ENCODE measurements around the gene SYTL3.
A peak's percentile ranks its signal among the peaks of the same experiment; 100 is the strongest.
"Not testable (repeated sequence)": the region's sequence is repeated elsewhere in the genome, so short reads cannot be mapped to it uniquely, and the experiment has no call there.

SYTL3 gene

GRCh38 chr6:158792505-158792904 is 142.7 kb downstream of the SYTL3 start:
- not testable (repeated sequence) for H3K27me3 ChIP-seq (ENCODE audit: insufficient read depth, low read length); H3K4me3 ChIP-seq (ENCODE audit: low read length); H3K9ac ChIP-seq (ENCODE audit: low read depth, low read length); H3K27ac ChIP-seq (ENCODE audit: low read length); H3K9me3 ChIP-seq (ENCODE audit: insufficient read depth, low read depth, low read length)
- Histone ChIP-seq H3K36me3 (ENCODE audit: insufficient read depth, low read depth, low read length) (peaks cover 57% of the 10 kb centered on the region), H3K4me1 (ENCODE audit: insufficient read depth, low read length) (peaks cover 24% of the 10 kb centered on the region; the same call in 1 of the 2 replicates)

GRCh38 chr6:158793432-158793831 is 143.6 kb downstream of the SYTL3 start:
- no peak overlapping the region for H3K9ac ChIP-seq (ENCODE audit: low read depth, low read length)
- H3K27me3 ChIP-seq (ENCODE audit: insufficient read depth, low read length) = no peaks in the 10 kb centered on the region
- H3K36me3 ChIP-seq (ENCODE audit: insufficient read depth, low read depth, low read length) = peaks cover 56% of the 10 kb centered on the region
- peaks cover 24% of the 10 kb centered on the region; the same call in 1 of the 2 replicates for H3K4me1 ChIP-seq (ENCODE audit: insufficient read depth, low read length)
- no peak overlapping the region for H3K27ac ChIP-seq (ENCODE audit: low read length)
- no peak overlapping the region for H3K4me3 ChIP-seq (ENCODE audit: low read length)
- no peaks in the 10 kb centered on the region for H3K9me3 ChIP-seq (ENCODE audit: insufficient read depth, low read depth, low read length)

DNA sequence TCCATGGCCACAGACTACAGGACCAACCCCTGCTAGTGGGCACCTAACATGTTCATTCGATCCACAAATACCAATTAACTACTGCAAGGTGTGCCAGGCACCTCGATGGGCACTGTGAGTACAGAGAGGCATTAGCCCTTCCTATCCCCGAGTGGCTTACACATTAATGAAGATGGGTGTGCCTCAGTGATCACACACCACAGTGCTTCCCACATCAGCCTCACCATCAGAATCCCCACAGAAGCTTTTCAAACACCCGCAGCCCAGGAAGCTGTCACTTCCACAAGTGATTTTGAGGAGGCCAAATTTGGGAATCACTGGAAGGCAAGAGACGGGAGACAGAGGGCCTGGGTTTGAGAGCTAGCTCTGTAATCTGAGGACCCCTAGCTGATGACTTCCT is 145.7 kb downstream of the SYTL3 start:
- H3K27ac ChIP-seq (ENCODE audit: low read length) = no peak overlapping the region
- peaks cover 32% of the 10 kb centered on the region for H3K4me1 ChIP-seq (ENCODE audit: insufficient read depth, low read length)
- no peaks in the 10 kb centered on the region for H3K9me3 ChIP-seq (ENCODE audit: insufficient read depth, low read depth, low read length)
- H3K36me3 ChIP-seq (ENCODE audit: insufficient read depth, low read depth, low read length) = peaks cover 50% of the 10 kb centered on the region
- H3K27me3 ChIP-seq (ENCODE audit: insufficient read depth, low read length) = no peaks in the 10 kb centered on the region
- H3K9ac ChIP-seq (ENCODE audit: low read depth, low read length) = no peak overlapping the region
- H3K4me3 ChIP-seq (ENCODE audit: low read length) = no peak overlapping the region

GRCh38 chr6:158796353-158796752 is 146.5 kb downstream of the SYTL3 start:
- H3K27ac ChIP-seq (ENCODE audit: low read length) = no peak overlapping the region
- no peaks in the 10 kb centered on the region for H3K9me3 ChIP-seq (ENCODE audit: insufficient read depth, low read depth, low read length)
- H3K4me3 ChIP-seq (ENCODE audit: low read length) = no peak overlapping the region
- peaks cover 32% of the 10 kb centered on the region for H3K4me1 ChIP-seq (ENCODE audit: insufficient read depth, low read length)
- peaks cover 45% of the 10 kb centered on the region for H3K36me3 ChIP-seq (ENCODE audit: insufficient read depth, low read depth, low read length)
- no peak overlapping the region for H3K9ac ChIP-seq (ENCODE audit: low read depth, low read length)
- H3K27me3 ChIP-seq (ENCODE audit: insufficient read depth, low read length) = no peaks in the 10 kb centered on the region

DNA sequence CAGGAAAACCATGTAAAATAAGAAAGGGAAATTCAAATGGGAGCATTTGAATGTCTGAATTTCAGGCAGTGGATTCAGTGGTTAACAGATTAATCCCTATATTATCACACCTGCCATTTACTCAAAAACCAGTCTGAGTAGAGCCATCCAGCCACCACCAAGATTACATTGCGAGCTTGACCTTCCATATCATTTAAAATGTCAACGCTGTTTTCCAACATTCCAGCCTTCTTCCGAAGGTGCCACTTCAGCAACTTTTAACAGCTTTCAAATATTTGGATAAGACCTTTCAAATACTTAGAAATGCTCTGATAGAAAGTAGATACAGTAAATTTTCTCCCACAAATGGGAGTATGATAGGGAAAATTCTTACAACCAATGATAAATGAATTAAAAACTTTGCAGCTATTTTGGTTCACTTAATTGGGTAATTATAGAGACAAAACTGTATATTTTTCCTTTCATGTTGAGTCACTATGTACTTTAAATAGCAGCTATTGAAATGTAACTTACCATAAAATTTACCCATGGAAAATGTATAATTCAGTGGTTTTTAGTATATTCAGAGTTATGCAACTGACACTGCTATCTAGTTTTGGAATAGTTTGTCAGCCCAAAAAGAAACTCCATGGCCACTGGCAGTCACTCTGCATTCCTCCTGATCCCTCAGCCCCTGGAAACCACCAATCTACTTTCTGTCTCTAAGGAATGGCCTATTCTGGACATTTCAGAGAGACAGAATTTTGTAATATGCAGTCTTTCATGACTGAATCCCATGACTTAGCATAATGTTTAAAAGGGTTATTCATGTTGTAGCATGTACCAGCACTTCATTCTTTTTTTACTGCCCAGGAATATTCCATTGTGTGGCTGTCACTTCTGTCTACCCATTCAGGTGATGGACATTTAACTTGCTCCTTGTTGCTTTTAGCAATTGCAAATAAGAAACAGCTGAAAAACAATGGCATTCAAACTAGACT is 147.8 kb downstream of the SYTL3 start:
- no peaks in the 10 kb centered on the region for H3K27me3 ChIP-seq (ENCODE audit: insufficient read depth, low read length)
- H3K9ac ChIP-seq (ENCODE audit: low read depth, low read length) = no peak overlapping the region
- peaks cover 30% of the 10 kb centered on the region for H3K4me1 ChIP-seq (ENCODE audit: insufficient read depth, low read length)
- no peak overlapping the region for H3K27ac ChIP-seq (ENCODE audit: low read length)
- H3K36me3 ChIP-seq (ENCODE audit: insufficient read depth, low read depth, low read length) = peaks cover 42% of the 10 kb centered on the region
- H3K9me3 ChIP-seq (ENCODE audit: insufficient read depth, low read depth, low read length) = no peaks in the 10 kb centered on the region
- H3K4me3 ChIP-seq (ENCODE audit: low read length) = no peak overlapping the region

- peaks cover 32% of the 10 kb centered on the region for H3K4me1 ChIP-seq (ENCODE audit: insufficient read depth, low read length)
- peaks cover 45% of the 10 kb centered on the region for H3K36me3 ChIP-seq (ENCODE audit: insufficient read depth, low read depth, low read length)
- no peaks in the 10 kb centered on the region for H3K27me3 ChIP-seq (ENCODE audit: insufficient read depth, low read length)
- no peak overlapping the region for H3K9ac ChIP-seq (ENCODE audit: low read depth, low read length)
- H3K27ac ChIP-seq (ENCODE audit: low read length) = no peak overlapping the region
- H3K4me3 ChIP-seq (ENCODE audit: low read length) = no peak overlapping the region
- H3K9me3 ChIP-seq (ENCODE audit: insufficient read depth, low read depth, low read length) = no peaks in the 10 kb centered on the region
Observed at GRCh38 chr6:158798311-158798710, 148.5 kb downstream of the SYTL3 start.

DNA sequence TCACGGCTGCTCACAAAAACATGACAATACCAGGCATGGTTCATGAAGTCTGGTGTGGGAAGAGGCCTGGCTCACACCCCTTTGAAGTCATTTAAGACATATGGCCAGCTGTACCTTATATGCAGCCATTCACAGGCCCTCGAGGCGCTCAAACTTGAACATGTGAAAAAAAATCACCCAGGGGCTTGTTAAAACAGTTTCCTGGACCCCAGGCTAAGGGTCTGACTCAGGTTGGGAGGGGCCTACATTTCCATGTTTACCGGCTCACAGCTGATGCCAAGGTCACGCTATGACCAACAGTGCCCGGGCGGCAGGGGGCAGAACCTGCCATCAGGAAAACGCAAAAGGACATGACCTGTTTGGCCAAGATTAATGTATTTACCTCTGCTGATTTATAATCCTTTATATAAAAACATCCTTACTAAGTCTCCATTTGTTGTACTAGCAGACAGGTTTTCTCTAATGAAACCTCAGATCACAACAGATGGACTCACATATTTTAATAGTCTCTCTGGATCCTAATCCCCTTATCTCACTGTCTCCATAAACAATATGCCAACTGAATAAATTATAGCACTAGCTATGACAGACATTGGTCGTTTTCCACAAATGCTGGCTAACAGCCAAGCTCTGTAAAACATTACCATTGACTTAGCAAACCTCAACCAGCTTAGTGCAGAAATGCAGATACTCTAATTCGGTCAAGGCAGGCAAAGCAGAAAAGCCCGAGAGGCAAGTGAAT is 149.4 kb downstream of the SYTL3 start:
- Histone ChIP-seq H3K4me1 (ENCODE audit: insufficient read depth, low read length) (peaks cover 35% of the 10 kb centered on the region), H3K27me3 (ENCODE audit: insufficient read depth, low read length) (no peaks in the 10 kb centered on the region), H3K9me3 (ENCODE audit: insufficient read depth, low read depth, low read length) (no peaks in the 10 kb centered on the region), H3K9ac (ENCODE audit: low read depth, low read length) (no peak overlapping the region), H3K27ac (ENCODE audit: low read length) (no peak overlapping the region), H3K4me3 (ENCODE audit: low read length) (no peak overlapping the region), H3K36me3 (ENCODE audit: insufficient read depth, low read depth, low read length) (peaks cover 51% of the 10 kb centered on the region)

- Histone ChIP-seq H3K9me3 (ENCODE audit: insufficient read depth, low read depth, low read length) (no peaks in the 10 kb centered on the region), H3K27ac (ENCODE audit: low read length) (no peak overlapping the region), H3K4me1 (ENCODE audit: insufficient read depth, low read length) (peaks cover 36% of the 10 kb centered on the region), H3K36me3 (ENCODE audit: insufficient read depth, low read depth, low read length) (peaks cover 46% of the 10 kb centered on the region), H3K27me3 (ENCODE audit: insufficient read depth, low read length) (no peaks in the 10 kb centered on the region), H3K4me3 (ENCODE audit: low read length) (no peak overlapping the region), H3K9ac (ENCODE audit: low read depth, low read length) (no peak overlapping the region)
Observed at GRCh38 chr6:158801655-158802294, 151.9 kb downstream of the SYTL3 start.

DNA sequence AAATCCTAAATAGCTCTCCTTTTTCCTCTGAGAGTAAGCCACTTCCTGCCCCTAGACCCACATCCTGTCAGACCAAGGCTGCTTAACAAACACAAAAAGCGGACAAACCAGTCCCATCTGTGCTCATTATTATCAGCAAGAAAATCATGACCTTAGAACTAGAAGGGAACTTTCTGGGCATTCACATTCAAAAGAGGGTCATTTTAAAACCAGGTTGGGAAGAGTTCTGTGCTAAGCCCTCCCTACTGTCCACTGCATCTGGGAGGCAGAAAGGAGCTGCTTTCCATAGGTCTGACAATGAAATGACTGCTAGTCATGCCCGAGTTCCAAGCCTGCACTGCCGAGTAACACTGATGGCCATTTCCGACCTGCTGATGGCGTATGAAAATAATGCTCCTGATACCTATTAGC is 153.9 kb downstream of the SYTL3 start:
- no peak overlapping the region for H3K4me3 ChIP-seq (ENCODE audit: low read length)
- 0 out of 2 replicates have a peak overlapping the region, but pooled peaks have one; percentile 9 for H3K9ac ChIP-seq (ENCODE audit: low read depth, low read length)
- H3K27ac ChIP-seq (ENCODE audit: low read length) = no peak overlapping the region
- no peaks in the 10 kb centered on the region for H3K27me3 ChIP-seq (ENCODE audit: insufficient read depth, low read length)
- H3K4me1 ChIP-seq (ENCODE audit: insufficient read depth, low read length) = peaks cover 44% of the 10 kb centered on the region
- H3K36me3 ChIP-seq (ENCODE audit: insufficient read depth, low read depth, low read length) = peaks cover 51% of the 10 kb centered on the region
- H3K9me3 ChIP-seq (ENCODE audit: insufficient read depth, low read depth, low read length) = no peaks in the 10 kb centered on the region

GRCh38 chr6:158804207-158804606 is 154.4 kb downstream of the SYTL3 start:
- no peaks in the 10 kb centered on the region for H3K27me3 ChIP-seq (ENCODE audit: insufficient read depth, low read length)
- no peaks in the 10 kb centered on the region for H3K9me3 ChIP-seq (ENCODE audit: insufficient read depth, low read depth, low read length)
- 0 out of 2 replicates have a peak overlapping the region, but pooled peaks have one; percentile 9 for H3K9ac ChIP-seq (ENCODE audit: low read depth, low read length)
- H3K27ac ChIP-seq (ENCODE audit: low read length) = no peak overlapping the region
- H3K4me1 ChIP-seq (ENCODE audit: insufficient read depth, low read length) = peaks cover 45% of the 10 kb centered on the region
- no peak overlapping the region for H3K4me3 ChIP-seq (ENCODE audit: low read length)
- peaks cover 51% of the 10 kb centered on the region for H3K36me3 ChIP-seq (ENCODE audit: insufficient read depth, low read depth, low read length)

GRCh38 chr6:158805698-158806377 is 156.0 kb downstream of the SYTL3 start:
- Histone ChIP-seq H3K9ac (ENCODE audit: low read depth, low read length) (no peak overlapping the region), H3K27ac (ENCODE audit: low read length) (no peak overlapping the region), H3K4me1 (ENCODE audit: insufficient read depth, low read length) (peaks cover 51% of the 10 kb centered on the region), H3K4me3 (ENCODE audit: low read length) (no peak overlapping the region), H3K36me3 (ENCODE audit: insufficient read depth, low read depth, low read length) (peaks cover 60% of the 10 kb centered on the region), H3K27me3 (ENCODE audit: insufficient read depth, low read length) (no peaks in the 10 kb centered on the region), H3K9me3 (ENCODE audit: insufficient read depth, low read depth, low read length) (no peaks in the 10 kb centered on the region)
